Amniotic epithelial cell (primary cell): Measurements from ENCODE around the gene MYOCD.

ENCODE experiments used
- DNase-seq: peaks from one replicate; pipeline ENCODE4 v3.0.0-alpha.2; 2010; ENCODE audit warnings: low read depth

The MYOCD gene

DNA sequence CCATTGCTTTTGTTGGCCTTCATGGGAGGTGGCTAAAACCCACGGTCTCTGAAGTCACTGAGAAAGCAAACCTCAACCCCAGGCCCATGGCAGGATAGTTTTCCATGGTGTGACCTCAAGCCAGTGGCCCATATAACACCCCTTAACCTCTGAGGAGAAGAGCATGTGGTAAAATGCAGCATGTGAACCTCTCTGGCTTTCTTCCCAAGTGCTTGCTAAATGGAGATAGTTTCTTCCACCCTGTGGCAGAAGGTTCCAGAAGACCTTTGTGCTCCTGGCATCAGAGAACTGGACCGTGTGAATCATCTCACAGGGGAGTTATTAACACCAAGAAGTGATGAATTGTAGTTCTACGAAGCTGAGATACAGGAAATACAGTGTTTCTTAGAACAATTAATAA lies 47.3 kb downstream of the MYOCD start:
- no peak for DNase-seq

- DNase-seq: no peak
Measured at GRCh38 chr17:12719948-12720347, 54.3 kb downstream of the MYOCD start.

DNA sequence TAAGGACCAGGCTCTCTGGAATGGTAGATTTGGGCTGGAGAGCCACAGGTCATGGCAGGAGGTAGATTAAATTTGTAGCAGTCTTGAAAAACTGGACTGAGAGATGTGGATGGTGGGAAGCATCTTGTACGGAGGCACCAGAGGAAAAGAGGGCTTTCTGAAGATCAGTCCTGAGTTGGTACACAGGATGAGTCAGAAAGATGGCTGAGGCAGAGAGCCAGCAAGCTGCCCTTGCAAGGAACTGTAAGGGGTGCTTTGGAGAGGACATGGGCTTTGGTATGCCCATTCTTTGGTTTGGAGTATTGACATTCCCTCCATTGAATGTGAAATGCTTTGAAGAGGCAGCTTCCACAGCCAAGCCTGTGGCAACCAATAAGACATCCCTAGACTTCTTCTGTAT lies 55.9 kb downstream of the MYOCD start:
- DNase-seq: no peak

DNA sequence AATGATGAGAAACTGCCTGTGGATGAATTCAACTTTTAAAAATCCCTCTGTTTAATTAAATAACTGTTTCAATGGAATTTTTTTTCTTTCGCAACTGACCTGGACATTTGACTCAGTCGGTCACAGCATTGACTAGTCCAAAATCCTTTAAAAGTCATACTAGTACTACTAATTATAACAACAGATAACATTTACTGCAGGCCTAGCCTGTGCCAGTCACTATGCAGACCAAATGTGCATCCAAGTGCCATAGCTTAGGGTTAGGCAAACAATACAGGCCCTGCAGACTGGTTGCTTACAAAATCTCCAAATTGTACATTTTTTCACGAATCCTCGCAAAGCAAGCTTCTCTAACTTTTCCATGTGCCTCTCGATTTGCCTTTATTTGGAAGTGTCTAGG lies 56.6 kb downstream of the MYOCD start:
- DNase-seq: no peak

- DNase-seq: no peak
Measured at GRCh38 chr17:12726131-12726530, 60.4 kb downstream of the MYOCD start.

- peak; percentile 63 for DNase-seq
Measured at GRCh38 chr17:12727076-12727760, 61.5 kb downstream of the MYOCD start.

DNA sequence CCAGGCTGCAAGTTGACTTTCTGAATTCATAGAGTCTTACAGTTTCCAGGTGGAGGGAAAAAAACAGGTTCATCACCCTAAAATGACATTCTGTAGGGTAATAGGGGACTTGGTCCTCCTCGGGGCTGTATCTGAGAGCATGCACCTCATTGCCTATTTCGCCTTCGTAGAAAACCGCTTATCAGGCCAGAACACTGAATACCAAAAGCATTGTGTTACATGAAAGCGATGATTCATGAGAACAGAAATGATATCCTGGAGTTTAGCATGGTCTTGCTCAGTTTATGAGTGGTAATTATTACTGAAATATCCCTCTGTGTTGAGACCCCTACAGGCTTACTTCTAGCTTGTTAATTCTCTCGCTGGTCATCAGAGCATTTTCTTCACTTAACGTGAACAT lies 62.2 kb downstream of the MYOCD start:
- peak; percentile 67 for DNase-seq

DNA sequence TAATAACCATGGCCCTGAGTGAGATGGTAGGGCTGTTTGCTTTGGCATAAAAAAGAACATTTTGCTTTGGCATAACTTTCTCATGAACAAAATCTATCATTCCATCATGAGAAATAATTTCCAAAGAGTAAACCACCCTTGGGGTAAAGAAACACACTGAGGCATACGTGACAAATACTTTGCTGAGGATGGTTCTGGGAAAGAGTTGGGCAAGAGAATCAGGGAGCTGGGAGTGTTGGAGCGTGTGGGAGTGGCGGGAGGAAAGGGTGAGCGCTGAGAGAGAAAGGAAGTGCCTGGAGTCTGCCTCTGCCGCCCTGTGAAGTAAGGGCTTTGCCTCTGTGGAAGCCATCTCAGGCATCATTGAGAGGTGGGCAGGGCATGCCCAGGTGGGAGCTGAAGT lies 63.4 kb downstream of the MYOCD start:
- peak; percentile 78 for DNase-seq

- no peak for DNase-seq
Measured at GRCh38 chr17:12730421-12730820, 64.7 kb downstream of the MYOCD start.

GRCh38 chr17:12730931-12731521 lies 65.3 kb downstream of the MYOCD start:
- peak; percentile 38 for DNase-seq

- no peak for DNase-seq
Measured at GRCh38 chr17:12731839-12732238, 66.1 kb downstream of the MYOCD start.

GRCh38 chr17:12732366-12732765 lies 66.7 kb downstream of the MYOCD start:
- DNase-seq: no peak

GRCh38 chr17:12734926-12735325 lies 69.2 kb downstream of the MYOCD start:
- DNase-seq: peak; percentile 63

DNA sequence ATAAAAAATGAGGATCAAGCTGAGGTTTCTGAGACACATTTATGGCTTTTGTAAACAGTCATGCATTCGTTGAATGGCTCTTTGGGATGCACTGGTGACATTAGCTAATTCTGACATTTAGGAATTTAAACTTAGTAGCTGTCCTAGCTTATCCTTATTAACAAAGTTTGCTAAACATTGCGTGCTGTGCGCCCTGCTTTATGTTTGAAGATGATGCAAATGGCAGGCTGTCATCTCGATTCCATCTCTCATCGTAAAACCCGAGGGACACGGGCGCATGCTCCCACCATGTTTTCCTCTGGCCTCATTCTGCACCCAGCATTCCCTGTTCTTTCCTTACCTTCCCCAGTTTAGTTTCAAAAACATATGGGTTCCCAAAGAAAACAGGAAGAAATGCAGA lies 69.8 kb downstream of the MYOCD start:
- no peak for DNase-seq

DNA sequence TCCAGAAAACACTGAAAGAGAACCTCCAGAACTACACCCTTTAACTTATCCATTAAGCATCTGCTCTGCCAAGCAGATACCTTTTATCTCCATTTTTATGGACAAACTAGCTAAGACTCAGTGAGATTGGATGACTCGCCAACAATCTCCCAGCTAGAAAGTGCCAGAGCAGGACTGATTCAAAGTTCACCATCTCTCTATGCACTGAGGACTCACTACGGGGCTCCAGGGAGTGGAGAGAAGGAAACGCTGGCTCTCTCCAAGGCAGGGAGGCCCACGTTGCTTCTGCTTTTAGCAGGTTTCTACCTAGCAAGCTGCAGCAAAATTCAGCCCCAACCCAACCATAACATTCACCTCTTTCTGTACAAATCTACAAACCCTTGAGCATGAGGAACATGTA lies 70.8 kb downstream of the MYOCD start:
- DNase-seq: no peak

DNA sequence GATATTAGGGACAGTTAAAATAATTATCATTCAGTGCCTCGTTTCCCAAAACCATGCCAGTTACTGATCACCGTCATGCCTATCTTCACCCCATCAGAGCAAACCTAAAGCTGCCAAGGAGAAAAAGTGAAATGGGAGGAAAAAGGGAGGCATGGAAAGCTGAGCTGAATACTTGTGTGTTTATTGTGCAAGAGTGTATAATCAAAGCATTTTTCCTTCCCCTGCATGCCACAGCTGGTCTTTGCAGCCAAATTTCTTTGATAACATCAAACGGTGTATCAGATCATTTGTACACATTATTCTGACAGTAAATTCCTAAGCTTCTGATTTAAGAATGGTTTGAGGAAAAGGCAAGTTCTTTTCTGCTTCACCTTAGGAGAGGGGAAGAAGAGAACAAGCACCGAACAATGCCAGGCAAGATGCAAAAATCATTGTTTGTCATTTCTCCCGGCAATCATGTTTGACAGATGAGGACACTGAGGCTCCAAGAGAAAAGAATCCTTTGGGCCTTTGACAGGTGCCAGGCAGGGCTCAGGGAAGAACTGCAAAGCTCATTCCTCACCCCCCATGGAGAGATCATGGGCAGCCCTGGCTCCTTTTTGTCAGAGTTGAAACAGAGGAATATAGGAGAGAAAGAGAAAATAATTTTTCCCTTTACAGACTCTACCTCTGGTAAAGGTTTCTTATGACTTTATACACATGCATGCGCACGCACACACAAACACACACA lies 72.2 kb downstream of the MYOCD start:
- peak; percentile 44 for DNase-seq

- no peak for DNase-seq
Measured at GRCh38 chr17:12738624-12739023, 72.9 kb downstream of the MYOCD start.

DNA sequence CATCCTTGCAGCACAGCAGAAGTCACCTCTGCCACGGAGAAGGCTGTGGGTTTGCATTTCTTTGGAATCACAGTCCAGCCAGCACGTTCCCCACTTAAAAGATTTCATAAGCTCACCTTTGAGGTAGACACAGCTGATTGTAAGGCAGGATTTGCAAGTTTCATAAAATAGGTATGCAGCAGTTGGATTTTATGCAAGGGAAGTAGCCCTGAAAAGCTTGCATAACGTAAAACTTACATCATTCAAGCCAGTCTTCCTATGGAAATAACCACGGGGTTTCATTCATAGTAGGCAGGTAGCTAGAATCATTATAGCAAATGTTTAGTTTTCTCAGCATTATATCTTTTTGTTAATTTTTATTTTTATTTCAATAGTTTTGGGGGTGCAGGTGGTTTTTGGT lies 73.8 kb downstream of the MYOCD start:
- no peak for DNase-seq

- no peak for DNase-seq
Measured at GRCh38 chr17:12743046-12743445, 77.4 kb downstream of the MYOCD start.

GRCh38 chr17:12744298-12744697 lies 78.6 kb downstream of the MYOCD start:
- no peak for DNase-seq

DNA sequence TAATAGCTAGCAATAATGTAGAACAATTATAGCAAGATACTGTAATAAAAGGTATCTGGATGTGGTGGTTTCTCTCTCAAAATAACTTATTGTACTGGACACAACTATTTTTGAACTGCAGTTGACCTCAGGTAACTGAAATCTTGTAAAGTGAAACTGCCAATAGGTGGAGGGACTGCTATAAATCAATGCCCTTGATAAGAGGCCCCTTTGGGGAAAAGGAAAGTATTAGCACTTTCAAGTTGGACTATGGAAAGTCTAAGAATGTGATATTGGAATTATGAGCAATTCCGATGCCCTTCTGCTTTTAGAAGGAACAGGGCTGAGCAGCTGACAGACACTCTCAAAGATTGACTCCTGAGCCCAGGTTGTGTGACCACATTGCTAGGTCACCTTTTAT lies 79.1 kb downstream of the MYOCD start:
- DNase-seq: no peak

DNA sequence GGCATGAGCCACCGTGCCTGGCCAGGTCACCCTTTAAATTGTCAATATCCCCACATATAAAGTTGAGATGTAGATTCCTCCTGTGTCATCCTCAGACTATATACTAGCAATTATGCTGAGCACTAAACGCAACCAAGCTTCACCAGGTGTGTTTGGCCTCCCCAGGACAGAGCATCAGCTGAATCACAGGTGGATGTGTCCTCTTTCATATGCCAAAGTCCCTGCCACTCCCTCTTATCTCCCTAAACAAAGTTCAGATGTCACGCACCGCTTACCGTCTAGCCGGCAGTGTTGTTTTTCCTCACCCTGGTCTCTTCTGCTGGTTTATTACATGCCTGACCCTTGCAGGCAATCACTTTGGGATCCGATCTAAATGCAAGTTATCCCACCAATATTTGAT lies 79.8 kb downstream of the MYOCD start:
- DNase-seq: no peak

GRCh38 chr17:12756786-12757185 lies 91.1 kb downstream of the MYOCD start:
- no peak for DNase-seq

GRCh38 chr17:12759090-12759489 lies 93.4 kb downstream of the MYOCD start:
- no peak for DNase-seq
